ENCODE data around the gene CWC27.

CWC27 gene, protein sequence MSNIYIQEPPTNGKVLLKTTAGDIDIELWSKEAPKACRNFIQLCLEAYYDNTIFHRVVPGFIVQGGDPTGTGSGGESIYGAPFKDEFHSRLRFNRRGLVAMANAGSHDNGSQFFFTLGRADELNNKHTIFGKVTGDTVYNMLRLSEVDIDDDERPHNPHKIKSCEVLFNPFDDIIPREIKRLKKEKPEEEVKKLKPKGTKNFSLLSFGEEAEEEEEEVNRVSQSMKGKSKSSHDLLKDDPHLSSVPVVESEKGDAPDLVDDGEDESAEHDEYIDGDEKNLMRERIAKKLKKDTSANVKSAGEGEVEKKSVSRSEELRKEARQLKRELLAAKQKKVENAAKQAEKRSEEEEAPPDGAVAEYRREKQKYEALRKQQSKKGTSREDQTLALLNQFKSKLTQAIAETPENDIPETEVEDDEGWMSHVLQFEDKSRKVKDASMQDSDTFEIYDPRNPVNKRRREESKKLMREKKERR

DNA sequence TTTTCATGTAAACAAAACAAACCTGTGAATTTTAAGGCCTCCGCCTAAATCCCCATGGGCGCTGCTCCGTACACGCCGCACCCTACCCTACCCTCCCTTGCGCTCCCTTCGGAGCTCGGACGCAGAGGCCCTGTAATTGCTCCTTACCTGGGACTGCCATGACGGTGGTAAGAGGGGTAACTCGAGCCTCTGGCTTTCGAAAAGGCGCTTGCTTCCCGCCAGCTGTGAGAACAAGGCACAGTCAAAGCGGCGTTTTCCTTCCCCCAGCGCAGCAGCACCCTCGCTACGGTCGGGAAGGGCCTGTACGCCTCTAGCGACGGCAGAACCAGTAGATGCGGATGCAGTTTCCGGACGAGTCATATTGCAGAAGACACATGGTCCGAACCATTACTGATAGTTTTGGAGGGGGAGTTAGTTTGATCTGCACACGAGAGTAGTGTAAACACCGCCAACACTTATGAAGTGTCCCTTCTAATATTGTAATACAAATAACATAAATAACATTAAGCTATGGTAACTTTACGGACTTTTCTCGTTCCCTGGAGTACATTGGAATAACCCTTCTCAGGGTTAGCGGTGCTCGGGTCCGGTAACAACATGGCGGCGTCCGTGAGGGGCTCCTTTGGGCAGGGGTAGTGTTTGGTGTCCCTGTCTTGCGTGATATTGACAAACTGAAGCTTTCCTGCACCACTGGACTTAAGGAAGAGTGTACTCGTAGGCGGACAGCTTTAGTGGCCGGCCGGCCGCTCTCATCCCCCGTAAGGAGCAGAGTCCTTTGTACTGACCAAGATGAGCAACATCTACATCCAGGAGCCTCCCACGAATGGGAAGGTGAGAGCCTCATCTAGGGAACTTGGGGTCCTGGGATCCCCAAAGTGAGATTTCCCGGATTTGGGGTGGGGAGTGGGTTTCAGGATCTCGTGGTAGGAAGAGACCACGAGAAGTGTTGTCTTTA is at the start of gene CWC27, which contains the start of gene SREK1IP1:
TSS of gene CWC27 (plus strand) at position 573 of the 955 bp plus-strand sequence. CDS start at position 790, 217 bp downstream.
TSS of gene SREK1IP1 (minus strand) at position 334 of the 955 bp plus-strand sequence. CDS start at position 160, 174 bp downstream.
- peak; percentile 98 for ATAC-seq
- H3K27ac Mint-ChIP-seq: peak within 1 kb of the TSS; percentile 100
- H3K27me3 Mint-ChIP-seq: no peaks in the 10 kb centered on the region
- H3K4me3 Mint-ChIP-seq: peak within 1 kb of the TSS; percentile 98
- H3K4me1 Mint-ChIP-seq: peaks cover 57% of the 10 kb centered on the region
- H3K9me3 Mint-ChIP-seq: no peaks in the 10 kb centered on the region
- H3K36me3 Mint-ChIP-seq: peaks cover 13% of the 10 kb centered on the region

DNA sequence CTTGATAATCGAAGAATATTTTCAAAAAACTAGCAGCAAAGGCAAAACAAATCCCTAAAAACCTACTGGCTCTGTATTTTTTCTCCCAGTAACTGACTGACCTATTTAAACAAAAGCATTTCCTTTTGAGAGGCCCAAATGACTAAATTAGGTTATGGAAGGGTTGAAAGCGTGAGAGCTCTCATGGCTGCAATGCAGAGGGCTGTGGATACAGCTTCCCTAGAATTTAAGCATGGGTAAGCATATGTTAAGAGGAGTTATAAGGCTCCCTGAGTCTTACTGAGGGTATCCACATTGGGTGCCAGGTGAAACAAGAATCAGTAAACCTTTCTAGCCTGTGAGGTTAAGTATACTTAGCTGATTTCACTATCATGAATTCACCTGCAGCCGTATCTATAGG is 46.1 kb upstream of the CWC27 start:
- H3K4me1 Mint-ChIP-seq: no peaks in the 10 kb centered on the region
- peaks cover 25% of the 10 kb centered on the region for H3K36me3 Mint-ChIP-seq
- H3K27me3 Mint-ChIP-seq: no peaks in the 10 kb centered on the region
- no peak for ATAC-seq
- H3K4me3 Mint-ChIP-seq: no peak overlapping the region
- no peak overlapping the region for H3K27ac Mint-ChIP-seq
- no peaks in the 10 kb centered on the region for H3K9me3 Mint-ChIP-seq

DNA sequence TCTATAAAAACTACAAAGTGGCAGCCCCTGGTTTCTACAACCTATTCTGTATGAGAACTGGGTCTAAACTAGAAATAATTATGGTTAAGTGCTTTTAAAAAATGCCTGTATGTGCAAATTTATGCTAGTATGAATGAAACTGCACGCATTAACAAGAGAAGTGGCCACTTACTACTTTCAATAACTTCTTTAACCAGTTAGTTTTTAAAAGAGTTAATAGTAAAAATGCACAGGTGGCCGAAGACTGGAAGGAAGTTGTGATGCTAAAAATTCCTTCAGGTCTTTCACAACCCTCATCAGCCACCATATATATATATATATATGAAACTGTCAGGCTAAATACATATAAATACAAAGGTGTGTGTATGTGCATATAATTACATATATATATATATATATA is 41.6 kb upstream of the CWC27 start:
- Mint-ChIP-seq H3K27me3 (no peaks in the 10 kb centered on the region), H3K9me3 (no peaks in the 10 kb centered on the region), H3K4me1 (no peaks in the 10 kb centered on the region), H3K4me3 (no peak overlapping the region), H3K36me3 (peaks cover 46% of the 10 kb centered on the region), H3K27ac (no peak overlapping the region)
- ATAC-seq: no peak

DNA sequence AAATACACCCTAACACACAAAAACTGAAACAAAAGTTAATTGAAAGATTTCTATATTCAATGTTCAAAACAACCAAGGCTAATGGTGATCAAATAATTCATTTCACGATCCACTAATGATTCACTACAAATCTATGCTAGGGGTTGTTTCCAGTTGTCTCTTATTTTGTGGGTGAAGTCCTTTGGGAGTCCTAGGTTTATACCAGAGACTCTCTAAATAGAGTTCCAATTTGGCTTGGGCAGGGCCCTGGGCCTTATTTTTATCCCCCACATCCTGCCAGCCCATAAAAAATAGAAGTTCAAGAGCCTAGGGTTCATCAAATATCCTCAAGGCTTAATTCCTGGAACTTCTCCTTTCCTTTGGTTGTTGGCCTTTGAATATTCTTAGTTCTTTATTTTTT is 26.3 kb upstream of the CWC27 start:
- Mint-ChIP-seq H3K27me3 (no peaks in the 10 kb centered on the region), H3K4me1 (no peaks in the 10 kb centered on the region), H3K36me3 (peaks cover 28% of the 10 kb centered on the region), H3K4me3 (no peak overlapping the region), H3K9me3 (no peaks in the 10 kb centered on the region), H3K27ac (no peak overlapping the region)
- ATAC-seq: no peak

DNA sequence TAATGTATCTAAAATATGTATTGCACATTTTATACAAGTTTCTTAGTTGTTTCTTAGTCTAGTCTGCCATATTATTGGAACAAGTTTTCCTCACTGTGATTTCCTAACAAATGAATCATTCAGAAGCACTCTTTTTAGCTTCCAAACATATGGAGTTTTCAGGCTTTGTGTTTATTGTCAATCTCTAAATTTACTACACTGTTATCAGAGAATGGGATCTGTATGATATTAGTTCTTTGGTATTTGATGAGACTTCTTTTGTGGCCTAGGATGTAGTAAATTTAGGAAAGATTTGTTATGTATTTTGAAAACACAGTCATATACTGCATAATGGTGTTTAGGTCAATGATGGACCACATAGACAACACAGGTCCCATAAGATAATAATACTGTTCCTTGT is 25.9 kb upstream of the CWC27 start:
- no peak for ATAC-seq
- H3K27me3 Mint-ChIP-seq: no peaks in the 10 kb centered on the region
- H3K36me3 Mint-ChIP-seq: peaks cover 28% of the 10 kb centered on the region
- no peaks in the 10 kb centered on the region for H3K4me1 Mint-ChIP-seq
- H3K9me3 Mint-ChIP-seq: no peaks in the 10 kb centered on the region
- no peak overlapping the region for H3K27ac Mint-ChIP-seq
- no peak overlapping the region for H3K4me3 Mint-ChIP-seq

DNA sequence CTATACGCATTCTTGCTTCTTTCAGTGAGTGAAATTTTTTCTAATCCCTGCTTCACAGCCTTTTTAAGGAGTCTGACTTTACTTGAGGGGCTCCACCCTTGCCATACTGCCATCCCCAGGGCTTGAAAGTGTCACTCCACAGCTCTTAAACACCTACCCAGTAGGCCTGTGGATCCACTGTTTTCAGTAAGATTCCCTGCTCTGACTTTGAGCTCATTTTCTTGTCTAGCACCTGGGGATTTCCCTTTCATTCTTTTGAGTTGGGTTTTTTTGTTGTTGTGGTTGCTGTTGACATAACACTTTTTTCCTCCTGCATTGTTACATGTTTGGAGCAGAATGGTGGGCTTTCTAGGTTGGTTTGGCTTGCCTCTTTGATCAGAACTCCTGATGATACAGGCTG is 23.8 kb upstream of the CWC27 start:
- Mint-ChIP-seq H3K27me3 (no peaks in the 10 kb centered on the region), H3K4me1 (no peaks in the 10 kb centered on the region), H3K4me3 (no peak overlapping the region), H3K9me3 (no peaks in the 10 kb centered on the region), H3K27ac (no peak overlapping the region), H3K36me3 (peaks cover 24% of the 10 kb centered on the region)
- no peak for ATAC-seq

DNA sequence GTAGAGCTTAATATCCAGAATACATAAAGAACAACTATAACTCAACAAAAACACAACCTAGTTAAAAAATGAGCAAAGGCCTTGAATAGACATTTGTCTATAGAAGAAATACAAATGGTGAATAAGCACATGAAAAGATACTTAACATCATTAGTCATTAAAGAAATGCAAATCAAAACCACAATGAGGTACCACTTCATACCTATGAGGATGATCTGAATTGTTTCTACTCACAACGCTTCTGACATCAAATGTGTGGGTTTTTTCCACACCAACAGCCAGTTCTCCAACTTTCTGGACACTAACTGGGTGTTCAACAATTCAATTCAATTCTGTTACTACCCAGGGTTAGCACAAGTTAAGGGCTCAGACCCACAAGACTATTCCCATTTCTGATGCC is 22.3 kb upstream of the CWC27 start:
- Mint-ChIP-seq H3K9me3 (no peaks in the 10 kb centered on the region), H3K27me3 (no peaks in the 10 kb centered on the region), H3K27ac (no peak overlapping the region), H3K4me3 (no peak overlapping the region), H3K4me1 (peaks cover 8% of the 10 kb centered on the region), H3K36me3 (peaks cover 30% of the 10 kb centered on the region)
- ATAC-seq: no peak

DNA sequence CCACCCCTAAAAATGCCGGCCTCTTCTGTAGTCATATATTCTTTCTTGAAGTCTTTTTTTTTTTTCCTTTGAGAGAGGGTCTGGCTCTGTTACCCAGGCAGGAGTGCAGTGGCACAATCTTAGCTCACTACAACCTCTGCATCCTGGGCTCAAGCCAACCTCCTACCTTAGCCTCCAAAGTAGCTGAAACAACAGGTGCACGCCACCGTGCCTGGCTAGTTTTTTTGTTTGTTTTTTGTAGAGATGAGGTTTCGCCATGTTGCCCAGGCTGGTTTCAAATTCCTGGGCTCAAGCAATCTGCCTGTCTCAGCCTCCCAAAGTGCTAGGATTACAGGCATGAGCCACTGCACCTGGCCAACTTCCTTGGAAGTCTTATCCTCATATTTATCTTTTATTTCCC is 19.3 kb upstream of the CWC27 start:
- Mint-ChIP-seq H3K27ac (no peak overlapping the region), H3K36me3 (peaks cover 30% of the 10 kb centered on the region), H3K9me3 (no peaks in the 10 kb centered on the region), H3K27me3 (no peaks in the 10 kb centered on the region), H3K4me3 (no peak overlapping the region), H3K4me1 (peaks cover 8% of the 10 kb centered on the region)
- no peak for ATAC-seq

DNA sequence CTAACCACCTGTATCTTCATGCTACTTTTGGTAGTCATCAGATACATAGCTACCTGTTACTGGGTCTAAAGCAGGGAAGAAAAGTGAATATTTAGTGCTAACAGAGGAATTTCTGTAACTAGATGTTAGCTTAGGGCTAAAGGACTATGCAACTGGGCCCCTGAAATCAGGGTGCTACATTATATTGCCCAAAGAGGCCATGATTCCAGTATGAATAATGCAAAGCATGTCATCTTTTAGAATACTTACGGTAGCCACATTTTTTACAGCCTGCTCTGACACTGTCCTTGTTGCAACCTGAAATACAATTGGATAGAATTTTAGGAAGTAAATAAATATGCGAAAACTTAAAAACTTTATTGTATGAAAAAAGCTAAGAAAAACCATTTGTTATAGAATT is 14.7 kb upstream of the CWC27 start:
- Mint-ChIP-seq H3K4me1 (peaks cover 13% of the 10 kb centered on the region), H3K27me3 (no peaks in the 10 kb centered on the region), H3K27ac (no peak overlapping the region), H3K9me3 (no peaks in the 10 kb centered on the region), H3K36me3 (peaks cover 28% of the 10 kb centered on the region), H3K4me3 (no peak overlapping the region)
- no peak for ATAC-seq

DNA sequence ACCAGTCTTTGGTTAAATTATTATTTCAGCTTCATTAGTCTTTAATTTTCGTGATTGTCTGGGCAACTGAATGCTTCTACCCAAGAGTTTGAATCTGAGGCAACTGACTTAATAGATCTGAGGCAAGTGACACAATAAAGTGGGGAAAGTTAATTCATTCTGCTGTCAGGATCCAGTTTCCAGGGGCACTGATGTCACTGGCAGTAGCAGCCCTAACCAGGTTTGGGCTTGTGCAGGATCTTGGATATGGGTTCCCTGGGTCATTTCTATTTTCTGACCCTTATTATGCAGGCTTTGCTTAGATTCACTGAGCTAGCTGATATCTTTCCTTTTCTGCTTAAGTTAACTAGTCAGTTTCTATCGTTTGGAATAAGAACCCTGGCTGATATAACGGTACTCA is 9.8 kb upstream of the CWC27 start:
- Mint-ChIP-seq H3K27ac (no peak overlapping the region), H3K4me3 (no peak overlapping the region), H3K27me3 (no peaks in the 10 kb centered on the region), H3K4me1 (peaks cover 13% of the 10 kb centered on the region), H3K9me3 (no peaks in the 10 kb centered on the region), H3K36me3 (peaks cover 31% of the 10 kb centered on the region)
- ATAC-seq: no peak

DNA sequence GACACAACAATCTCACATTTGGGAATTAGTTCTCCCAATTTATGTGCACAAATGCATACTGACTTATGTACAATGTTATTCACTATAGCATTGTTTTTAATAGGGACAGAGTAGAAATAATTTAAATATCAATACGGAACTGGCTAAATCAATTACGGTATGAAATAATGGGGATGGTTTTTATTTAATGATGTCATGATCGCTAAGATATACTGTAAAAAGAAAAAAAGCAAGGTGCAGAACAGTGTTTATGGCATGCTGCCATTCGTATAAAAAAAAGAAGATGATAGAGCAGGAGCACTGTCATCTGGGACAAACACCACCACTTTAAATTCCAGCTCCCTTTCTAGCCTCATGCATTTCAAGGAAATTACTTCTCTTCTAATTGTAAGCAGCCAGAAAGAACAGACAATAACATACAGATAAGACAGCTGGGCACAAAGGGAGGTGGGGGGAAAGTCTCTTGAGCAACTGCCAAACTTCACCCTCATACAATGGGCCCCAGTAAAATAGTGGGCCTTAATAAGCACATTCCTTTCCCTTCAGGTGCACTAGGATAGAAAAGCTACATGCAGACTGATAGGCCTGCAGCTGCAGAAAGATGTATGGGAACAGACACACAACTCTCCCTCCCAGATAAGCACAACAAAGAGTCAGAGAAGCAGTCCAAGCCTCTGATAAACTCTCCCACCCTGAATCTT is 8.6 kb upstream of the CWC27 start:
- H3K27me3 Mint-ChIP-seq: no peaks in the 10 kb centered on the region
- H3K4me1 Mint-ChIP-seq: peaks cover 17% of the 10 kb centered on the region
- H3K36me3 Mint-ChIP-seq: peaks cover 34% of the 10 kb centered on the region
- ATAC-seq: no peak
- no peak overlapping the region for H3K27ac Mint-ChIP-seq
- H3K4me3 Mint-ChIP-seq: no peak overlapping the region
- H3K9me3 Mint-ChIP-seq: no peaks in the 10 kb centered on the region

DNA sequence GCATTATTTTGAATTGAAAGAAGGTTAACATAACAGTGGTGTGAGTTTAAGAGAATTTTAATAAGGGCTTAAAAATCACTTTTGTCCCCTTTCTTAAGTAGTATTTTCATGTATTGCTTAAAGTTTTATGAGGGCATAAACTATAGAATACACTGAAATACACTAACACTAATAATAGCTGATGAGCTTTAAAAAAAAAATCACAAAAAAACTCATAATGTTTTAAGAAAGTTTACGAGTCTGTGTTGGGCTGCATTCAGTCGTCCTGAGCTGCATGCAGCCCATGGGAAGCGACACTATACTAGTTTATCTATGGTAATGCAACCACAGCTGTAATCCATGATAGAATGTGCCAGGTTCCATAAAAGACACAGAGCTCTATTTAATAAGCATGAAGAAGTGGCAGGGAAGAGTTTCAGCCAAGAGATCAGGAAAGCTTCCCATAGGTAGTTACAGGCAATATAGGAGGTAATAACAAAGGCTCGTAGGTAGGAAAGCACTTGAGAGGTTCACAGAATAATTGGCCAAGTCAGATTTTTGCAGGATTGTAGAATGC is 4.7 kb upstream of the CWC27 start:
- Mint-ChIP-seq H3K9me3 (no peaks in the 10 kb centered on the region), H3K36me3 (peaks cover 34% of the 10 kb centered on the region), H3K27me3 (no peaks in the 10 kb centered on the region), H3K4me1 (peaks cover 40% of the 10 kb centered on the region), H3K27ac (no peak overlapping the region), H3K4me3 (no peak overlapping the region)
- no peak for ATAC-seq

DNA sequence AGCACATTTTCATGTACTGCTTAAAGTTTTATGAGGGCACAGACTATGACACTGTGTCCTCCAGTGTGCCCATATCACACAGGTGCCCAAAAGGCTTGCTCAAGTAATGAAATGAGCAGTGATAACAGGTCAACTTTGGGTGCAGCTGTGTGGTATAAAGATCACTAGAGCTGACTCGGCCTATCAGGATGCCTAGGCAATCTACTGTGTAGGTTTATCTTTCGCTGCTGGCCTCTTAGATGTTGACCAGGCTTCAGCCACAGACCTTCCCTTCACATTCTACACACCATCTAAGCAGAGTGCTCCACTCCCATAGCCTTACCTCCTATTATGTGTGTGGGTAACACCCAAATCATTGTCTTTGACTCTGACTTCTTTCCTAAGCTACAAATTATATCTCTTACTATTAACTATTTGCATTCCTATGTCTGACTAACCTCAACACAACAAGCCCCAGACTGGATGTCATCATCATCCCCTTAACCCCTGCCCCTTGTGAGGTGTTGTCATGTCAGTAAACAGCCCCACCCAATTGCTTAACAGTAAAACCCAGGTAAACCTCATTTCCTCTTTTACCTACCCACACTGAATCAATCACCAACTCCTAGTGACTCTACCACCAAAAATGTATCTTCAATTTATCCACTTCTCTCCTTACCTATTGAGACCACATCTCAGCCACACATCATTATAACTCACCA is 2.8 kb upstream of the CWC27 start:
- Mint-ChIP-seq H3K9me3 (no peaks in the 10 kb centered on the region), H3K4me1 (peaks cover 49% of the 10 kb centered on the region), H3K4me3 (no peak overlapping the region), H3K36me3 (peaks cover 20% of the 10 kb centered on the region), H3K27ac (no peak overlapping the region), H3K27me3 (no peaks in the 10 kb centered on the region)
- ATAC-seq: no peak

DNA sequence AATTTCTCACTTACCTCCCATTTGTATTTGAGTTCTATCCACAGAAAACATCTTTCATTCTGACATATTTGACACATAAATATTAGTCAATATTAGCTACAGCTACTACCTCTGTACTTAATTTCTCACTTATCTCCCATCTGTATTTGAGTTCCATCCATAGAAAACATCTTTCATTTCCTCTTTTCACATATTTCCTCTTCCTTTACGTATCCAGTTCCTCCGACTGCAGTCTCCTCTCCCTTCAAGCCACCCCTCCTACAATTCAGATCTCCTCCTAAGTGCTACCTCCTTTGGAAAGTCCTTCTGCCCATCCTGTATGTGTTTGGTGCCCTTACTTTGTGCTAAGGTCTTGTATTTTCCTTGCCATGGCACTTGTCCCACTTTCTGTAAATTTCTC is 1.8 kb upstream of the CWC27 start:
- Mint-ChIP-seq H3K4me3 (peak overlapping the region; percentile 8), H3K36me3 (peaks cover 18% of the 10 kb centered on the region), H3K27ac (no peak overlapping the region), H3K9me3 (no peaks in the 10 kb centered on the region), H3K4me1 (peaks cover 49% of the 10 kb centered on the region), H3K27me3 (no peaks in the 10 kb centered on the region)
- ATAC-seq: no peak

Measured in stimulated activated memory B cell treated with anti-CD40 and anti-IgM and Interleukin-4, amounts not matched to agents 10 μg/mL and 1 μg/mL and 100 μg/mL, for 72 hours (primary cell).